Activated CD4-positive, alpha-beta T cell treated with anti-CD3 and anti-CD28 coated beads for 24 hours (primary cell): Measurements from ENCODE around the gene SLC37A4.
"Not testable (repeated sequence)": the region's sequence is repeated elsewhere in the genome, so short reads cannot be mapped to it uniquely, and the experiment has no call there.

Experiments
- DNase-seq, 2 donors: peaks; one replicate each; pipeline ENCODE4 v3.0.0-alpha.2; 2020; ENCODE audit warnings: low read depth in 2 of 2

Gene SLC37A4

DNA sequence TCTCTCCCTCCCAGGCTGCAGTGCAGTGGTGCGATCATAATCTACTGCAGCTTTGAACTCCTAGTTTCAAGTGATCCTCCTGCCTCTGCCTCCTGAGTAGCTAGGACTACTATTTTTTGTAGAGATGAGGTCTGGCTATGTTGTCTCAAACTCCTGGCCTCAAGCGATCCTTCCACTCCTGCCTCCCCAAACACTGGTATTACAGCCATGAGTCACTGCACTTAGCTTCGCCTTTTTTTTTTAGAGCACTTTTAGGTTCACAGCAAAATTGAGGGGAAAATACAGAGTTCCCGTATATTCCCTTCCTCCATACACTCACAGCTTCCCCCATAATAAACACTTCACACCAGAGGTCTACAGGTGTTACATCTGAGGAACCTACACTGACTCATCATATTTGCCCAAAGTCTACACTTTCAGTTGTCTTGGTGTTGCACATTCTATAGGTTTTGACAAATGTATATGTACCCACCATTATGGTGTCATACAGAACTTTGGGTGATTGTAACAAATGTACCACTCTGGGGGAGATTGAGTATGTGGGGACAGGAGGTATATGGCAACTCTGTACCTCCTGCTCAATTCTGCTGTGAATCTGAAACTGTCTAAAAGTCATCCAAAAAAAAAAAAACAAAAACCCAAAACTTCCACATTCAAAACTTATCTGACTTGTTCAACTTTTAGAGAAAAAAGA, 11.3 kb upstream of the SLC37A4 start:
- no peak for DNase-seq

DNA sequence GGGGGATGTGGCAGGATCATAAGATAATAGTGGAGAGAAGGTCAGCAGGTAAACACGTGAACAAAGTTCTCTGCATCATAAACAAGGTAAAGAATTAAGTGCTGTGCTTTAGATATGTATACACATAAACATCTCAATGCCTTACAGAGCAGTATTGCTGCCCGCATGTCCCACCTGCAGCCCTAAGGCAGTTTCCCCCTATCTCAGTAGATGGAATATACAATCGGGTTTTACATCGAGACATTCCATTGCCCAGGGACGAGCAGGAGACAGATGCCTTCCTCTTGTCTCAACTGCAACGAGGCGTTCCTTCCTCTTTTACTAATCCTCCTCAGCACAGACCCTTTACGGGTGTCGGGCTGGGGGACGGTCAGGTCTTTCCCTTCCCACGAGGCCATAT, 8.8 kb upstream of the SLC37A4 start:
- DNase-seq, result not testable (repeated sequence)

DNA sequence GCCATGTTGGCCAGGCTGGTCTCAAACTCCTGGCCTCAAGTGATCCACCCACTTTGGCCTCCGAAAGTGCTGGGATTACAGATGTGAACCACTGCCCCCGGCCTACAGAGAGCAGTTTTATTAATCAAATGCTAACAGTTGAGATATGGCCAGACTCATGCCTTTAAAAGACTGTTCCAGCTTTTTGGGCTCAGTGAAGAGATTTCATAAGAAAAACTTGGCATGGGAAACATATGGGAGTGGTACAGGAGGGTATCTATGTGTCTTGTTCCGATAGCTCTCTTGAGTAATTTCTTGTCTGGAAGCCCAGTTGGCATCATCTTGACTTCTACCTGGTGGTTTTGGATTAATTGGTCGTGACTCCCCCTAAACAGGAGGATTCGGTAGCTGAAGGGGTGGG, 8.2 kb upstream of the SLC37A4 start:
- no peak for DNase-seq

DNA sequence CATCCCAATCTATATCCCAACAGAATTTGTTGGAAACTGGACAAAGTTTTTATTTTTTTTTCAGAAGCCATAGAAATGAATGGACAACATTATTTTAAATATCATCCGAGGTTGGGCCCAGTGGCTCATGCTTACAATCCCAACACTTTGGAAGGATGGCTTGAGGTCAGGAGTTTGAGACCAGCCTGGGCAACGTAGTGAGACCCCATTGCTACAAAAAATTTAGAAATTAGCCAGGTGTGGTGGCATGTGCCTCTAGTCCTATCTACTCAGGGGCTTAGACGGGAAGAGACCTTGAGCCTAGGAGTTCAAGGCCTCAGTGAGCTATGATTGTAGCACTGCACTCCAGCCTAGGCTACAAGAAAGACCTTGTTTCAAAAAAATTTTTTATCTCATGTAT, 4.1 kb upstream of the SLC37A4 start:
- no peak for DNase-seq

DNA sequence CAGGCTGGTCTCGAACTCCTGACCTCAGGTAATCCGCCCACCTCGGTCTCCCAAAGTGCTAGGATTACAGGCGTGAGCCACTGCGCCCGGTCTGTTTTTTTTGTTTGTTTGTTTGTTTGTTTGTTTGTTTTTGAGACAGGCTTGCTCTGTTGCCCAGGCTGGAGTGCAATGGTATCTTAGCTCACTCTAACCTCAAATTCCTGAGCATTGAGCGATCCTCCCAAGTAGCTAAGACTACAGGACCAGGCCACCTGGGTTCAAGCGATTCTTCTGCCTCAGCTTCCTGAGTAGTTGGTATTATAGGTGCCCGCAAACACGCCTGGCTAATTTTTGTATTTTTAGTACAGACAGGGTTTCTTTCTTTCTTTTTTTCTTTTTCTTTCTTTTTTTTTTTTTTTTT, 2.7 kb upstream of the SLC37A4 start:
- not testable (repeated sequence) for DNase-seq

DNA sequence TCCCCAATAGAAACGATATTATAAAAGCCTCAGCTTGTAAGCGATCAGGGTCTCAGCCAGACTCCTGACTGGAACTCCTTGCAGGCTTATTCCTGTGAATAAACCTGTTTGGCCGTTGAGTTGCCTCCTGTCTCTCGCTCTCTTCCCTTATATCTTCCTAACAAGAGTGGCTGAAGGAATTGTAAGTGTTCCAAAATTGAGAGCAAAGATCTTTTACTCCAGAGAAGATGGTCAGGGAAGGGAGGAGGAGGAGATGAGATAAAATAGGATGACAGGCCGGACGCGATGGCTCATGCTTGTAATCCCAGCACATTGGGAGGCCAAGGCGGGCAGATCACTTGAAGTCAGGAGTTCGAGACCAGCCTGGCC, 1.2 kb upstream of the SLC37A4 start:
- no peak for DNase-seq

DNA sequence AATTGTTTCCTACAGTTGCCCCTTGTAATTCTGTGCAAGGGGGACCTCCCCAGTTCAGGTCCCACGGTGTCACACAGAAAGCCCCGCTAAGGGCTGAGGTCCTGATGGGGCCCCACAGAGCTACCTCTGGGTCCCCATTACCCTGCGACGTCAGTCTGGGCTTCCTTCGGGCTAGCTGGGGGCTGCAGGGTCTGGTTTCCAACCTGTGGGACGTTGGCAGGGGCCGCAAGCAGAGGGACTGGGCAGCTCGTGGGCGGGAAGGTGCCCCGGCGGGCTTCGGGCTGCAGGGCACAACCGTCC, 698 bp downstream of the SLC37A4 start:
- DNase-seq, result no peak

DNA sequence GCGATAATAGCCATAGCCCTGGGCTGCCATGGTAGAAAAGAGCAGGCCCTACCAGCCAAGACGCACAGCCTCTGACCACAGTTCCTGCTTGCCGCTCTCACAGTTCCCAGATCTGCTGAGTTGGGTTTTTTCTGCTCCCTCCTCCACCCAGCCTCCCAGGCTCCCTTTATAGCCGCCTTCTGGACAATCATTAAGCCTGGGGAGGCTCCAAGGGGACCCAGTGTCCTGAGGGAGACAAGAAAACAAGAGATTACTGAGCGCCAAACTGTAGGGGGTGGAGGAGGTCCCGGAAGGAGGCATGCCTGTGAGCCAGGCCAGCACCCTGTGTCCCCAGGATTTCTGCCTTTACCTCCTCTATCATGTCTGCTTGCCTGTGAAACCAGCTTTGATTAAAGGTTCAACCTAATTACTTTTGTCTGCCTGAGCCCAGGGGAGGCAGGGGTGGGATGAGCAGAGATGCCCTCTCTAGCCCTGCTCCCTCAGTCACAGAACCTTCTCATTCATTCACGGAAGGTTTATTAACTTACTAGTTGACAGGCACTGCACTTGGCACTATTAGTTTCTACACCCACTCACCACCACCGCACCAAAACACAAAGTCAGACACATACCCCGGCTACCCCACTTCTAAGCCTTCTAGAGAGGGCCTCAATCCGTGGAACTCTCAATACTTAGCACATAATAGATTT, 1.2 kb downstream of the SLC37A4 start:
- DNase-seq, result peak in 1 of 2 donors; percentile 37

DNA sequence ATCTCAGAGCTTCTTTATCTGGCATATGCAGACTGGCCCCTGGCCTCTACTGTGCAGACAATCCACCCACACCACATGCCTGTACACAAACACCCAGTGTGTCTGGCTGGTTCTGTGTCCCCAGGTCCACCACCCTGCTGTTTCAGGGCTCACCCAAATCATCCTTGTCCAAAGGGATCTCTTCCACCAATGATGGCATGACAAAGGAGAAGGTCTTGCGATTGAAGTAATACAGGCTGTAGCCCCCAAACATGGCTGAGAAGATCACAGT, 1.7 kb downstream of the SLC37A4 start:
- DNase-seq, result no peak

DNA sequence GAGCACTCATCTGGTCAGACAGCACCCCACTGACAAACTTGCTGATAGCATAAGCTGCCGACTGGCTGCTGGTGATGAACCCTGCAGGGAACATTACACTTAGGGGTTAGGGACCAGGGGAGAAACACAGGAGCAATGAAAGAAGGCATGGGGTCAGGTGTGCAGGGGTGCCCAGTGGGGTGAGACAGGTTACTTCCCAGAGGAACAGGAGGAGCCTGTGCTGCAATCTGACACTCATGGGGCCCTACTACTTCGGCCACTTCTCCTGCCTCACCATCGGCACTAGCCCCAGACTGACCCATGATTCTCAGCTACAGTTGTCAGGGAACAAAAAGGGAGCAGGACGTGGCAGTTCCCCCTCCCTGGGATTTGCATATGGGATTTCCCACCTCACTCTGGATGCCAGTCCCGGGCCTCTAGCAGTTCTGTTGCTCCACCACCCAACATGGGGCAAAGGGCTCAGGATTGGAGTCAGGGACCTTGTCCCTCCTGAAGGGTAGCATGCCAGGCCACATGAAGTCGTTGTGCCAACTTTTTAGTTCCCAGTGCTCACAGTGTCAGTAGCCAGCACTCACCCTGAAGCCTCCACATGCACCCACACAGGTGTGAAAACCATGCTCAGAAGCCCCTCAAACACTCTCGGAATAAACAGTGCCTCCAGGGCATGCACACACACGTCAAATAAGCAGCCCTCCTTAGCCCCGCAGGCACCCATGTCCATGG, 2.2 kb downstream of the SLC37A4 start:
- no peak for DNase-seq

DNA sequence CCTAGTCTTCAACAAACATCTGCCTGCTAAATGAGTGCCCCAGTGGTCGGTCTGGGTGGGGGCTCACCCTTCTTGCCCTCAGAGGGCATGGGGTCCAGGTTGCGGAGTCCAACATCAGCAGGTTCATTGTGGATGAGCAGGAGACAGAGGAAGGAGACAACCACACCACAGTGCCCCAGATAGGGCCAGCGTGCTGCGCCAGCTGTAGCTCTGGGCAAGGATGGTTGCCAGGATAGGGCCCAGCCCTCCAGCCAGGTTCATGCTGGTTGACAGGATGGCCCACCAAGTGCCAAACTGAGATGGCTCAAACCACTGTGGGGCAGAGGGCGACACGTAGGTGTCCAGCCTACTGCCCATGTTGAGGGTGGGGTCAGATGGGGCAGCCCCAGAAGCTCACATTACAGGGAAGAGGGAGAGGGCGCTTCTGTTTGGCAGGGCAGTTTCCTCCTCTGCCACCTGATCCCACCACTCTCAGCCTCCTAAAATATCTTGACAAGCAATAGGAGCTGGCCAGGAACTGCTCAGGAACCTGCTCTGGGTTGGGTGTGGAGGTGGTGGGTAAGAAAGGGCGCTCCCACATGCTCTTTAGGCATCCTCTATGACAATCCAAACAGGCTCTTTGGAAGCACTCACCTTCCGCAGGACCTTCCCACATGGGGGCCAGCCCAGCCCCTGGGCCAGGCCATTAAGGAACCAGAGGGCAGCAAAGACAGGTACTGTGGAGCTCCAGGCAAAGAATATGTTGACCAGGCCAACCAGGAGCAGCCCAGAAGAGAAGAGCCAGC, 2.9 kb downstream of the SLC37A4 start:
- DNase-seq, result no peak

DNA sequence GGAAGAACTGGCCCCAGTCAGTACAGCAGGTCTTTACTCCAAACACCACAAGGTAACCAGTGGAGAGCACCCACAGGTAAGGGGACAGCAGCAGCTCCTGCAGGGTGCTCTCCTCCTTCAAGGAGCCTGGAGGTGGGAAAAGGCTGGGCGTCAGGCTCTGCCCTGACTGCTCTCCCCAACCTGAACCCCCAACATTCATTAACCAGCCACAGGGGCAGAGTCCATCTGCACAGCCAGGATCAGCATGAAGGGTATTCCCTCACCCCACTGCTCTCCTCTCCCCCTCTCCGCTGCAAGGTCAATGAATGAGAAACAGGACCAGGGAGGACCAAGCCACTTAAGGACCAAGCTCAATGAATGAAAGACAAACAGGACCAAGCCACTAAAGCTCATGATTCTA, 3.7 kb downstream of the SLC37A4 start:
- no peak for DNase-seq

DNA sequence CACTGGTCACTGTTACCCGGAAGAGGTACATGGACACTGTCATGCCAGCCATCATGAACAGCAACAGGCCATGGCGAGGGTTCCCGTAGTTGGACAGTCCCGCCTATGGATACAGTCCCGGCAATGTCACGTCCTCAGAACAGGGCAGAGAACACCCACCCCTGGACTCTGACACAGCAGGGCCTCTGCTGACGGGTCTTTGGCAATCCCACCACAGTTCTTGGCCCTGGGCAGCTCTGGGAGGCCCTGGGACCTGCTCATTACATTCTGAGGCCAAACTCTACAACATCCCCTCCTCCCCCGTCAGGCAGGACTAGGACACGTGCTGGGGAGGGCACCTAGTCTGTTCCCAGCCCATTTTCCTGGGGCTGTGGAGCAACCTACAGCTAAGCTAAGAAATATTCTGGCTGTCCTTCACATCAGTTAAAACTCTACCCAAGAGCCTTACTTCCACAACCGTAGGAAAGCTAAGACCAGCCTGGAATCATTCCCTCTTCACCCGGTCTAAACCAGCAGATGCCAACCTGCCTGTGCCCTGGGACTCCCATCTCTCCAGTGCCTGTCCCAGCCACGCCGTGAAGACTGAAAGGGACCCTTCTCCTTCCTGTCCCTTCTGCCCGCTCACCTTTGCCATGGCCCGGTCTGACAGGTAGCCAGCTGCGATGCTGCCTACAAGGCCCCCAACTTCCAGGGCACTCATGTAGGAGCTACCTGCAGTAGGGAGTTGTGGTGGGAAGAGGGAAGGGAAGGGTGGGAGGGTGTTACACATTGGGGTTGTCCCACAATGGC, 4.5 kb downstream of the SLC37A4 start:
- no peak for DNase-seq

DNA sequence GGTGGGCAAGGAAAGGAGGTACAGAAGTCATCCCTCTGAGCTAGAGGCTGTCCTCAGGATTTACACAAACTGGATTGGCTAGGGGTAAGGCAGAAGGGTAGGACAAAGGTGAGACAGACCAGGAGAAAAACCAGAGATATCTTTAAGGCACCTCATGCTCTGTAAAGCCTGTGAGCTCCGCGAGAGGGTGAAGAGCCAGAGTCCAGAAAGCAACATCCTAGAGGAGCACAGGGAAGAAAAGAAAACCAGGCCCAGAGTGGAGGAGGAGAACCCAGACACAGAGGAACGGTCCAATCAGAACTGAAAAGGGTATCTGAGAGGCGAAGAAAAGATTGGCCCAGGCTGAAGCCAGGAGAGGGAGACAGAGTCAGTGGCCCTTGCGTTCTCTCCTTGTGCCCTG, 5.1 kb downstream of the SLC37A4 start:
- DNase-seq, result no peak

DNA sequence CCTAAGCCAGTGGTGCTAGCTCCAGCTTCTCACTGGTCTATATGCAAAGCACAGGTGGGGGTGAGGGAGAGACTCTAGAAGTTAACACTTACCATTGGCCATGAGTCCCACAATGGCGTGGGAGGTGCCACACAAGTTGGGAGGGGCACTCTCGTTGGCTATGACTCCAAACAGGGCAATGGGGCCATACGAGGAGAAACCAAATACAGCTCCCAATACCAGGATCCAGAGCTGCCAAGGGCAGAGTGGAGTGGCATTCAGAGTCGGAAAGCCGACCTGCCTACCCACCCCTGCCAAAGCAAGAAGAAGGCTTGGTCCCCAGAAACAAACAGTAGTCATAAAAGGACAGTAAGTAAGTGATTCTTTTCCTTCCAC, 5.6 kb downstream of the SLC37A4 start:
- DNase-seq, result no peak

DNA sequence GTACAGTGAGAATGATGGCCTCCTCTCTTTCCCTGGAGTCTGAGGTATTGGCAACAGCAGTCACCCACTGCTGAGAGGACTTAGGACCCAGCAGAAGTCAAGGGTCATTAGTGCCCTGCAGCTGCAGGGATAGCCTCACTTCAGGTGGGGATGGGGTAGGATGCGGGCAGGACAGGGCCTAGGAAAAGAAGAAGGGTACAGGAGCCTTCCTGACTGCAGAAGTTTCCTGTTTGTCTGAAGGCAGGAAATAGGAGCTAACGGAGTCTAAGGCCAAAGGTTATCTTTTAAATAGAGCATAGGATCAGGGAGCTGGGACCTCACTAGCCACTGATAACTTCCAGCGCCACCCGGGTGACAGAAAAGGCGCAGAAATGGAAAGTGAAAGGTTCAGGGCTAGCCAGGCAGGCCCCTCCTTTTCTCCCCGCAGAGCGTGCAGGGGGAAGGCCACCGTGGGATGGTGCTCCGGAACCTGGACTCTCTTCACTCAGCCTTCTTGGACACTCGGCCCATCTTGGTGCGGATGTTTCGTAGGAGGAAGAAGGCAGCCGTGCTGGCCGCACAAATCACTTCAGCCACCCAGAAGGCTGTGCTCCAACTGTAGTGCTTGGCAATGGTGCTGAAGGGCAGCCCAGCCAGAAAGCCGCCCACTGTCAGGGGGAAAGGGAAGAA, 6.1 kb downstream of the SLC37A4 start:
- DNase-seq, result no peak

DNA sequence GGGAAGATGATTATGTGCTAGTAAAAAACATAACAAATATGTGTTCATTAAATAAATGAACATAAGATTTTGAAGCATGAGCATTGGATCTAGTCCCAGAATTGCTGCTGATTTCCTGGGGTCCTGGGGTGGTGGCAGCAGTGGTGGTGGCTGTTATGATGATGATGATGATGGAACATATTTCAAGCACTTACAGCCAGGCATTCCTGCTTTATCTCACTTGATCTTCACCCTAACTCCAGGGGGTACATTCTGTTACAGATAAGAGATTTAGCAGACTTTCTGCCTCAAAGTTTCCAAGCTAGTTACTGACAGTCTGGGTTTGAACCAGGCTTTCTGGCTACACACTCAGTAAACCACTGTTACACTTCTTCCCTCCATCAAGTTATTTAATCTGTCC, 6.9 kb downstream of the SLC37A4 start:
- DNase-seq, result no peak

DNA sequence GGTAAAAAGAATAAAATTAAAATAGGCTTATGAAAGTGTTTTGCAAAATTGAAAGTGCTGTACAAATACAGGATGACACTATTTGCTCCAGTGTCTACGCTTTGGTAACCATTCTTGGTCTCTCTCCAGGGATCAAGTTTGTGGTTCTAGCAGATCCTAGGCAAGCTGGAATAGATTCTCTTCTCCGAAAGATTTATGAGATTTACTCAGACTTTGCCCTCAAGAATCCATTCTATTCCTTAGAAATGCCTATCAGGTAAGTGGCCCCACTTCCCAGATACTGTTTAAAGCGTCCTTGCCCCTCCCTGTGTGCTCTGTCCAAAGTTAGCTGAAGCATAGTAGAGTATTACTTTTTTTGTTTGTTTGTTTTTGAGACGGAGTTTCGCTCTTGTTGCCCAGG, 9.0 kb downstream of the SLC37A4 start:
- DNase-seq, result no peak

DNA sequence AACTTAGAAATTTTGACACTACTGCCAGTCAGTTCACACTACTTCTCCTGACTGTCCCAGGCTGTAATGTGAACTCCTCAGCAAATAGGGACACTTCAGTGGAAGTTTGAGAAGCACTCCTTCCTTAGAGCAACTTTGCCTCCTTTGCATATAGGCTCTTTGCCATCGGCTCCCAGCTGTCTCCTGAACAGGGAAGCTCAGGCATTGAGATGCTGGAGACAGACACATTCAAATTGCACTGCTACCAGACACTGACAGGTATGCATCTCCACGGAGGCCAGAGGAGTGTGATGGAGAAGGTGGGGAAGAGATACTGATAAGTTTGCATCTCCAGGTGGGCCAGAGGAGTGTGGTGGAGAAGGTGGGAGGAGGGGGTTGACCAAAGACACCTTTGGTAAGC, 10.7 kb downstream of the SLC37A4 start:
- DNase-seq, result no peak

DNA sequence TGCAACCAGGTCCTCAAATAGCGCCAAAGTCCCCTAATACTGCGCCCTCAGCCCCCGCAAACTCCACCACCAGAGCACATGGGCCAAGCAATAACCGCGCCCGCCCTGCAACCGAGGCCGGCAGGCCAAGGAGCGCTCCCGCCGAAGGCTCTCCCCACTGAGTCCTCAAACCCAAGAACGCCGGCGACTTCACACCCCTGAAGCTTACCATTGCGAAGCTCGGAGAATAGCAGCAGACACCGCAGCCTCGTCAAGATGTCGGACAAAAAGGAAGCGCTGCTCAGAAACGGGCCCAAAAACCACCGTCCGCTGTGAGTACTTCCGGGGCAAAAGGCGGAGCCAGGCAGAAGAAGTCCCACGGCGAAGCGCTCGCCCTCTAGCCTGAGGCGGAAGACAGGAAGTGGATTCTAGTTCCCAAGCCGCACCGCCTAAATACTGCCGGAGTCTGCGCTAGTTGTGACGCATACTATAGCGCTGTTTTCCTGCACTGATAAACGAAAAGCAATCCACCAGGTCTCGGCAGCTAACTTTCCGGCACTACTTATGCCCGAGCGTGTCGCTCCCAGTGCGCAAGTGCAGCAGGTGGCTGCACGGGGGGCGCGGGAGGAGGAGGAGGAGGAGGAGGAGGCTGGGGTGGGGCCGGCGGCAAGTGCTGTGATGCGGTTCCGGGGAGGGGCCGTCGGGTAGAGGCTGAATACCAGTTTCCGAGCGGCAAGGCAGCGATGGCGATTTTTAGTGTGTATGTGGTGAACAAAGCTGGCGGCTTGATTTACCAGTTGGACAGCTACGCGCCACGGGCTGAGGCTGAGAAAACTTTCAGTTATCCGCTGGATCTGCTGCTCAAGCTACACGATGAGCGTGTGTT, 12.4 kb downstream of the SLC37A4 start, which contains the start of the genes RPS25 and TRAPPC4:
RPS25 (minus strand) TSS at position 270 of the 865 bp plus-strand sequence; CDS start at position 211, 59 bp downstream.
TRAPPC4 (plus strand) TSS at position 693 of the 865 bp plus-strand sequence; CDS start at position 723, 30 bp downstream.
- peak; percentile 89 to 90 for DNase-seq
